Activated CD4-positive, alpha-beta T cell treated with anti-CD3 and anti-CD28 coated beads, Interleukin-2, Interleukin-4, amounts not matched to agents 100 ng/mL and 50 ng/mL, durations not matched to agents 16 hours and 8 hours (primary cell): ENCODE results near the gene SULT2B1.
"Not testable (repeated sequence)": the region's sequence is repeated elsewhere in the genome, so short reads cannot be mapped to it uniquely, and the experiment has no call there.

Experiments used
- DNase-seq: peaks from one replicate; pipeline ENCODE4 v3.0.0-alpha.2; 2020; ENCODE audit warnings: low spot score

Gene SULT2B1

GRCh38 chr19:48529156-48529555 lies 22.8 kb upstream of the SULT2B1 start:
- DNase-seq = no peak

- no peak for DNase-seq
Measured at GRCh38 chr19:48530066-48530720, 21.8 kb upstream of the SULT2B1 start.

- DNase-seq = no peak
Measured at GRCh38 chr19:48530770-48531169, 21.2 kb upstream of the SULT2B1 start.

DNA sequence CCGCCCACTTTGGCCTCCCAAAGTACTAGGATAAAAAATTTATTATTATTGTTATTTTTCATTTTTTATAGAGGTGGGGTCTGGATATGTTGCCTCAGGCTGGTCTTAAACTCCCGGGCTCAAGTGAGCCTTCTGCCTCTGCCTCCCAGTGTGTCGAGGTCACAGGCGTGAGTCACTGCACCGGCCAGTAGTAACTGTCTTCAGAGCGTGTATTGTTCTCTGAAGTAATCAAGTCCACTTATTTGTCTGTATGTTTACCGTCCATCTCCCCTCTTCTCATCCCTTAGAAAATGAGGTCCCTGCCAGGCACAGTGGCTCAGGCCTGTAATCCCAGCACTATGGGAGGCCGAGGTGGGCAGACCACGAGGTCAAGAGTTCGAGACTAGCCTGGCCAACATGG lies 18.2 kb upstream of the SULT2B1 start:
- DNase-seq = no peak

DNA sequence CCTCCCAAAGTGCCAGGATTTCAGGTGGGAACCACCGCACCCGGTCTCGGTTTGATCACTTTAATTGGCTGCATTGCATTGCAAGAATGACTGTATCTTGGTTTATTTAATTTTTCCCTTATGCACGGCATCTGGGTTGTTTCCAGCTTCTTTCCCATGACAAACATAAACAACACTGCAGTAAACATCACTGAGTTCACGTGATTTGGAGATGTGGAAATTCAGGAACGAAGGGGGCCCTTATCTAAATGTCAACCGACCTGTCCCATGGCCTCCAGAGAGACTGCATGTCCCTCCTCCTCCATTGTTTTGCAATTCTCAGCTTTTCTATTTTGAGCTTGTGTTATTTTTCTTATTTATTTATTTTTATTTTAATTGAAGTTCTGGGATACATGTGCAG lies 14.4 kb upstream of the SULT2B1 start:
- no peak for DNase-seq

DNA sequence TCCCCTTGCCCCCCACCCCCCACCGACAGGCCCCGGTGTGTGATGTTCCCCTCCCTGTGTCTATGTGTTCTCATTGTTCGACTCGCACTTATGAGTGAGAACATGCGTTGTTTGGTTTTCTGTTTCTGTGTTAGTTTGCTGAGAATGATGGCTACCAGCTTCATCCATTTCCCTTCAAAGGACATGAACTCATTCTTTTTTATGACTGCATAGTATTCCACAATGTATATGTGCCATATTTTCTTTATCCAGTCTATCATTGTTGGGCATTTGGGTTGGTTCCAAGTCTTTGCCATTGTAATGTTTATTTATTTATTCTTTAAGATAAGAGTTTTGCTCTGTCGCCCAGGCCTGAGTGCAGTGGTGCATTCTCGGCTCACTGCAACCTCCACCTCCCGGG lies 13.9 kb upstream of the SULT2B1 start:
- DNase-seq = not testable (repeated sequence)

- no peak for DNase-seq
Measured at GRCh38 chr19:48539503-48540096, 12.4 kb upstream of the SULT2B1 start.

DNA sequence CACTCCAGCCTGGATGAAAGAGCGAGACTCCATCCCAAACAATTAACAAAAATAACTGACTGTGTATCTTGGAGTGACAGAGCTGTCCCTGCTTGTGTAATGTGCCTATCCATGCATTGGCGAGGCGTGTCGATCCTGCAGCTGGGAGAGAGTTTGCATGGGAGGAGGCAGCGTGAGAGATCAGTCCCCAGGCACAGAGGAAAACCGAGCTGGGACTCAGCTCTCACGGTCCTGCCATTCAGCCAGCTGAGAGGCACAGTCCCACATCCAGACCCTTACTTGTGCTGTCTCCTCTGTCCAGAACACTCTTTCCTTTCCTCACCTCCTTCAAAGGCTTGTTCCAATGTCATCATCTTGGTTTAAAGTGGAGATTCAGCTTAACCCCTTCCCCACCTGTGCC lies 11.9 kb upstream of the SULT2B1 start:
- DNase-seq = no peak

DNA sequence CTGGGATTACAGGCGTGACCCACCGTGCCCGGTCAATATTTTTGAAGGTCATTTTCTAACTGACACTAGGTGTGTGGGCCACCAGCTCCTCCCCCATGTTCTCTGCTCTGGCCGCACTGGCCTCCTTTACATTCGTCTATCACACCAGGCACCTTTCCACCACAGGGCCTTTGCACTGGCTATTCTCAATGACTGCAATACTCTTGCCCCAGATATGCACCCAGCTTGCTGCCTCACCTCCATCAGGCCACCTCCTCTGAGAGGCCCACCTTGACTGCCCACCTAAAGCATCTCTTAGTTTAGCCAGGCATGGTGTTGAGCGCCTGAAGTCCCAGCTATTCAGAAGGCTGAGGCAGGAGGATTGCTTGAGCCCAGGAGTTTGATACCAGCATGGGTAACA lies 10.2 kb upstream of the SULT2B1 start:
- DNase-seq = no peak

GRCh38 chr19:48543121-48543710 lies 8.8 kb upstream of the SULT2B1 start:
- no peak for DNase-seq

DNA sequence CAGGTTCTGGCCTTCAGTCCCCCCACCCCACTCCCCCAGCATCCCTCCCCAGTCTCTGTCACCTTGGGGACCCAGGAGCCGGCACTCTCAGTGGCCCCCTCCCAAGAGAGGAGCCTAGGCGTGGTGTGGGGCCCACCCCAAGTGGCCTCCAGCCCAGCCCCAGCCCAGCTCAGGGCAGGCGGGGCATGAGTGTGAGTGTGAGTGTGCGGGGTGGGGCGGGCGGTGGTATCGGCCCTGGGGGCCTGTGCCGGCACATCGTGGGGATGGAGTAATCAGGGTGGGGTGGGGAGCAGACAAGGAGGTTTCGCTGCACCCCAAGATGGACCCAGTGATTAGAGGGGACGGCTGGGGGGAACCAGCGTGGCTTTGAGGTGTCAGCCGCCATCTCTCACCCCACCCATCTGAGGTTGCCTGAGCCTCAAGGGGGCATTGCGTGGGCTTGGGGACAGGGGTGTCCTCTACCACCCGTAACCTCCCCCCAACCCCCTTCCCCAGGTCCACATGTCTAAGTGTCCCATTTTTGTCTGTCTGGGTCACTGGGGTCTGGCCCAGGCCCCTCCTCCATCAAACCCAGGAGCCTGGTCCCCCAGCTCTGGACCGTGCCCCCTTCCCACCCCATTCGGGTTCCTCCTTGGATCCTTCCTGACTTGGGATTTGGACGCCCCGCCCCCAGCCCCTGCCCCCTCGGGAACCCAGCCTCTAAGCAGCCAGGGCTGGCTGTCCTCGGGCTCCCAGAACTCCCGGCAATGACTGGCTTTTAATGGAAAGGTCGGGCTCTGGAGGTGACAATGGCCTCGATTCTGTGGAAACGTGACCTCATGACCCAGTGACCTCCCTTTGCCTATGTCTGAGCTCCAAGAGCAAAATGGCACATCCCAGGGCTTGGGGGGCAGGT lies 6.9 kb upstream of the SULT2B1 start:
- DNase-seq = no peak

- DNase-seq = no peak
Measured at GRCh38 chr19:48547722-48548121, 4.2 kb upstream of the SULT2B1 start.

GRCh38 chr19:48548253-48548911 lies 3.6 kb upstream of the SULT2B1 start:
- DNase-seq = no peak

DNA sequence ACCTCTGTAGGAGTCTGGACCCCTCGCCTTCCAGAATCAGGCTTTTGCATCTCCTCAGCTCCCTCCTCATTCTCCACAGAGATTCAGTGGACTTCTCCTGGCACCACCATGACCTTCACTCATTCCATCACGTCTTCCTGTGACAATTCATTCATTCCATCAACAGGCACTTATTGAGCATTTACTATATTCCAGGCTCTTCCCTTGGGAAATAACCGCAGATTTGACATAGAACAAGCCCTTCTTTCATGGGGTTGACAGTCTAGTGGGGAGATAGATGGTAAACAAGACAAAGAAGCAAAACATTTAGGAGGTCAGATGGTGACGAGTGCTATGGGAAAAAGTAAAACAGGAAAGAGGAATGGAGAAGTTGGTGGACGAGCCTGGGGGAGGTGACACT lies 2.6 kb upstream of the SULT2B1 start:
- DNase-seq = no peak

DNA sequence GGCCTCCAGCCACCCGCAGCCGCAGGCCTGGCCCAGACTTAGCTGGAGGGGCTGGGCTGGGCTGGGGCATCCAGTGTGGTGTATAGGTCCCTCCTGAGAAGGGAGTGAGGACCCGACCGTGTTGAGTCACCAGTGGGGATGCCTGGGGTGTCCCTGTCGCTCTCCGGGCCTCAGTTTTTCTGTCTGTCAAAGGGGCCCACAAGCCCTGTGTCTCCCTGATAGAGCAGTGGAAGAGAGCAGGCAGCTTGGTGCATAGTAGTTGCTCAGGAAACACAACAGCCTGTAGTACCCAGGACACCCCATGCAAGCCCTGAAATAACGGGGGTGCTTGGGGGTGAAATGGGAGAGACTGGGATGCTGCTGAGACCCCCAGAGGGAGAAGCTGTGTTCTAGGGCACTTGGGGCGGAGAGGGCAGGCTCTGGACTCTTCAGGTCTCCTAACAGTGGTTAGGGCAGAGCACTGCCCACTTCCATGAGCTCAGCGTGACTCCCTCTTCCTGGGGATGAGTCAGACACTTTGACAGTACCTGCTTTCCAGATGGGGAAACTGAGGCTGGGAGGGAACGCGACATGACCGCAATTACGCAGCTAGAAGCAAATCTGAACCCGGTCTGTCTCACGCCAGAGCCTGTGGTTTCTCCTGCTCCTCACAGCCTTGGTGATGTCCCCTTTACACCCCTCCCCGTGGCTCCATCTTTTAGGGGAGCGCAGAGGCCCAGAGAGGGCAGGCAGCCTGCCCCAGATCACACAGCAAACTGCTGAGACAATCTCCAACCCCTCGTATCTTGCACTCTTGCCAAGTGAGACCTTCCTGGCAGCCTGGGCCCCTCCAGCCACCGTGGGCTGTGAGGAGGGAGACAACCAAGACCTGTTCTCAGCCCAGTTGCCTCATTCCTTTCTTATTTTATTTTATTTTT lies 692 bp downstream of the SULT2B1 start:
- DNase-seq = no peak

DNA sequence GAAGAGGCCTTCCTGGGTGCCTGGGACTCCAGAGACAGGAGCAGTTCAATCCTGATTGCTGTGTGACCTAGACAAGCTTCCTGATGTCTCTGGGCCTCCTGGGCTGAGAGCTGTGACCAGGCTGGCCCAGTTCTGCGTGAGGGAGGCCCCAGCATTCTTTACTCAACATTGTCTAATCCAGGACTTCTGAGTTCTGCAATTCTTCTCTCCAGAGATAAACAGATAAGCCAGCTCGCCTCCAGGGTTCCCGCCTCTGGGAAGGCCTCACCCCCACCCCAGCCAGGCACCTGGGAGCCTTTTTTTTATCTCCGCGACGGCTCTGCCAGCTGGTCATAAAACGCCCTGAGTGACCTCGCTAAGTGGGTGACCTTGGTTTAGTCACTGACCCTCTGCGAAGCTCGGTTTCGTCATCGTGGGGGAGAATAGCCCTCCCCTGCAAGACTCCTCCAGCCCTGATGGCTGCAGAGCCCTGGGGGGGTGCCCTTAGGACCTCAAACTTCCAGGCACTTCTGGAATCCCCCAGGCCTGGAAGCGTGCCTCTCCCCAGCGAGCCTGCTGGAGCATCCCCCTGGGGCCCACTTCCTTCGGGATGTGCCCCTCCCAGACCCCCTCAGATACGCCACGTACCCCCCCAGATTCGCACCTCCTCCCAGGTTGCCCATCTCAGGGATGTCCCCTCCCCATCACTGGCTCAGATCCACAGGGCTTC lies 1.9 kb downstream of the SULT2B1 start:
- no peak for DNase-seq

DNA sequence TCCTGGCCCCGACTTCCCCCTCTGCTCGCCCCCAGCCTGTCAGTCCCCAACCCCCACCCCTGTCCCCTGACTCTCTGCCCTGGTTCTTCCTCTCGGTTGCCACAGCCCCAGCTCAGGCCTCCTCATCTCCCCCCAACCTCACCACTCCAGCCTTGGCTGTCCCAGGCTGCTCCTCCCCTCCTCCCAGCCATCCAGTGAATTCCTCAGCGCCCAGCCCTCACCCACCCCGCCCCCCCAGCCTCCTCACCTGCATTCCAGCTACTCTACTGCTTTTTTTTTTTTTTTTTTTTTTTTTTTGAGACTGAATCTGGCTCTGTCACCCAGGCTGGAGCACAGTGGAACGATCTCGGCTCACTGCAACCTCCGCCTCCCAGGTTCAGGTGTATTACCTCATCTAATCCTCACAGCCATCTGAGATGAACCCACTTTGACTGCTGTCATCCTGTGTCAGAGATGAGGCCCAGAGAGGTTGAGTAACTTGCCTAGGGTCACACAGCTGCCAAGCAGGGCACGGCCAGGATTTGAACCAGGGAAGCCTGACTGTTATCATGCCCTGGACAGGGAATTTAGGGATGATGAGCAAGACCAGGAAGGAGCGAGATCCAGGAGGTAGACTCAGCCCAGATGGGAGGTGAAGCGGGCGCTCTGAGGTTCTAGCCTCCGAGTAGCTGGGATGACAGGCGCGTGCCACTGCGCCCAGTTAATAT lies 2.6 kb downstream of the SULT2B1 start:
- DNase-seq = no peak

- DNase-seq = no peak
Measured at GRCh38 chr19:48556163-48556562, 4.2 kb downstream of the SULT2B1 start.

DNA sequence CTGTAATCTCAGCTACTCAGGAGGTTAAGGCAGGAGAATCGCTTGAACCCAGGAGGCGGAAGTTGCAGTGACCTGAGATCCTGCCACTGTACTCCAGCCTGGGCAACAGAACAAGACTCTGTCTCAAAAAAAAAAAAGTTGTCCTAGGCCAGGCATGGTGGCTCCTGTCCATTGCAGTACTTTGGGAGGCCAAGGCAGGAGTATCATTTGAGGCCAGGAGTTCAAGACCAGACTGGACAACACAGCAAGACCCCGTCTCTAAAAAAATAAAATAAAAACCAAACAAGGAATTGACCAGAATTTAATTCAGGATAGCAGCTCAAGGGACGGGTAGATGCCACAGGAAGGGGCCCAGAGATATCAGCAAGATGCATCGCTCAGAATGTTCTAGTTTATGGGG lies 4.9 kb downstream of the SULT2B1 start:
- DNase-seq = no peak
